Stimulated activated CD4-positive, alpha-beta T cell treated with anti-CD3 and anti-CD28 coated beads, TNF-alpha, amount 100 ng/mL, for 48 hours (primary cell): ENCODE data around the gene SLC39A8.

ENCODE experiments used
- DNase-seq, 3 donors: peaks; one replicate each; pipeline ENCODE4 v3.0.0-alpha.2; 2020; ENCODE audit warnings: low read depth in 3 of 3

SLC39A8 gene

GRCh38 chr4:102339018-102339417, 6.3 kb downstream of the SLC39A8 start:
- no peak for DNase-seq

- DNase-seq: no peak
Observed at GRCh38 chr4:102338405-102338804, 6.9 kb downstream of the SLC39A8 start.

GRCh38 chr4:102335616-102336015, 9.7 kb downstream of the SLC39A8 start:
- DNase-seq: no peak

GRCh38 chr4:102334624-102335023, 10.7 kb downstream of the SLC39A8 start:
- no peak for DNase-seq

- no peak for DNase-seq
Observed at GRCh38 chr4:102333787-102334186, 11.5 kb downstream of the SLC39A8 start.

- DNase-seq: no peak
Observed at GRCh38 chr4:102328045-102328444, 17.2 kb downstream of the SLC39A8 start.

- DNase-seq: no peak
Observed at GRCh38 chr4:102326951-102327350, 18.3 kb downstream of the SLC39A8 start.

GRCh38 chr4:102324730-102325129, 20.6 kb downstream of the SLC39A8 start:
- no peak for DNase-seq

GRCh38 chr4:102322736-102323135, 22.5 kb downstream of the SLC39A8 start:
- no peak for DNase-seq

- DNase-seq: no peak
Observed at GRCh38 chr4:102321260-102321995, 23.9 kb downstream of the SLC39A8 start.

GRCh38 chr4:102319594-102319993, 25.7 kb downstream of the SLC39A8 start:
- DNase-seq: no peak

GRCh38 chr4:102318526-102318925, 26.8 kb downstream of the SLC39A8 start:
- DNase-seq: no peak

GRCh38 chr4:102318105-102318504, 27.2 kb downstream of the SLC39A8 start:
- no peak for DNase-seq

GRCh38 chr4:102317459-102317858, 27.8 kb downstream of the SLC39A8 start:
- no peak for DNase-seq

- DNase-seq: no peak
Observed at GRCh38 chr4:102316585-102316984, 28.7 kb downstream of the SLC39A8 start.

GRCh38 chr4:102315532-102315931, 29.8 kb downstream of the SLC39A8 start:
- DNase-seq: no peak

- DNase-seq: no peak
Observed at GRCh38 chr4:102312417-102312816, 32.9 kb downstream of the SLC39A8 start.

- no peak for DNase-seq
Observed at GRCh38 chr4:102311912-102312311, 33.4 kb downstream of the SLC39A8 start.

- DNase-seq: no peak
Observed at GRCh38 chr4:102311407-102311806, 33.9 kb downstream of the SLC39A8 start.

- DNase-seq: no peak
Observed at GRCh38 chr4:102308032-102308799, 37.1 kb downstream of the SLC39A8 start.

- DNase-seq: no peak
Observed at GRCh38 chr4:102305666-102306065, 39.6 kb downstream of the SLC39A8 start.

- DNase-seq: no peak
Observed at GRCh38 chr4:102302762-102303161, 42.5 kb downstream of the SLC39A8 start.

- no peak for DNase-seq
Observed at GRCh38 chr4:102301167-102301566, 44.1 kb downstream of the SLC39A8 start.
